ENCODE results near the gene STARD7.

Gene STARD7

DNA sequence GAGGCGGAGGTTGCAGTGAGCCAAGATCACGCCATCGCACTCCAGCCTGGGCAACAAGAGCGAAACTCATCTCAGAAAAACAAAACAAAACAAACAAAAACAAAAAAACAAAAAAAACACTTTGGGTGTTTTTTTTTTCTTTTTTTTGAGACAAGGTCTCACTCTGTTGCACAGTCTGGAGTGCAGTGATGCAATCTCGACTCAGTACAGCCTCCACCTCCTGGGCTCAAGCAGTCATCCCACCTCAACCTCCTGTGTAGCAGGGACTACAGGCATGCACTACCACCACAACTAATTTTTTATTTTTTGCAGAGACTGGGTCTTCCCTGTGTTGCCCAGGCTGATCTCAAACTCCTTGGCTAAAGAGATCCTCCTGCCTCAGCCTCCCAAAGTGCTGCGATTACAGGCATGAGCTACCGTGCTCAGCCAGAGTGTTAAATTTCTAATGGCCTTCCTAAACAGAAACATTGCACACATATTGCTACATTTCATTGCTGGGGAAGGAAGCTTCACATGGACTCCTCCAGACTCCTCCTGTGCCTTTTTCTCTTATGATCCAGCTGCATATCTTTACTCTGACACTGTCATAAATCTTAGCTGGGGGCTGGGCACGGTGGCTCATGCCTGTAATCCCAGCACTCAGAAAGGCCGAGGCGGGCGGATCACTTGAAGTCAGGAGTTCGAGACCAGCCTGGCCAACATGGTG is 19.7 kb downstream of the STARD7 start:
- no peaks in the 10 kb centered on the region for H3K9me3 ChIP-seq (ENCODE audit: insufficient read depth, low read length)
- TF ChIP-seq, protein P1, sequence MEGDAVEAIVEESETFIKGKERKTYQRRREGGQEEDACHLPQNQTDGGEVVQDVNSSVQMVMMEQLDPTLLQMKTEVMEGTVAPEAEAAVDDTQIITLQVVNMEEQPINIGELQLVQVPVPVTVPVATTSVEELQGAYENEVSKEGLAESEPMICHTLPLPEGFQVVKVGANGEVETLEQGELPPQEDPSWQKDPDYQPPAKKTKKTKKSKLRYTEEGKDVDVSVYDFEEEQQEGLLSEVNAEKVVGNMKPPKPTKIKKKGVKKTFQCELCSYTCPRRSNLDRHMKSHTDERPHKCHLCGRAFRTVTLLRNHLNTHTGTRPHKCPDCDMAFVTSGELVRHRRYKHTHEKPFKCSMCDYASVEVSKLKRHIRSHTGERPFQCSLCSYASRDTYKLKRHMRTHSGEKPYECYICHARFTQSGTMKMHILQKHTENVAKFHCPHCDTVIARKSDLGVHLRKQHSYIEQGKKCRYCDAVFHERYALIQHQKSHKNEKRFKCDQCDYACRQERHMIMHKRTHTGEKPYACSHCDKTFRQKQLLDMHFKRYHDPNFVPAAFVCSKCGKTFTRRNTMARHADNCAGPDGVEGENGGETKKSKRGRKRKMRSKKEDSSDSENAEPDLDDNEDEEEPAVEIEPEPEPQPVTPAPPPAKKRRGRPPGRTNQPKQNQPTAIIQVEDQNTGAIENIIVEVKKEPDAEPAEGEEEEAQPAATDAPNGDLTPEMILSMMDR (IDR thresholded peaks at IDR 0.05; ENCODE audit: low read depth, low read length): no peak
- no peak for TF ChIP-seq EZH2phosphoT487 (IDR thresholded peaks at IDR 0.05; ENCODE audit: low read depth)
- no peaks in the 10 kb centered on the region for H3K4me1 ChIP-seq (ENCODE audit: low read length)
- H2AFZ ChIP-seq (ENCODE audit: low read depth, low read length): no peak overlapping the region
- no peak overlapping the region for H3K27ac ChIP-seq (ENCODE audit: low read length)
- no peak overlapping the region for H3K4me2 ChIP-seq (ENCODE audit: low read length)
- no peak overlapping the region for H3K4me3 ChIP-seq (ENCODE audit: low read length)
- no peaks in the 10 kb centered on the region for H3K27me3 ChIP-seq (ENCODE audit: low read depth, low read length)
- H3K9ac ChIP-seq (ENCODE audit: low read length): no peak overlapping the region
- H3K36me3 ChIP-seq (replicated peaks; ENCODE audit: low read depth, low read length): peaks cover 64% of the 10 kb centered on the region
- peaks cover 4% of the 10 kb centered on the region for H3K79me2 ChIP-seq (ENCODE audit: low read length)
- no peaks in the 10 kb centered on the region for H4K20me1 ChIP-seq (ENCODE audit: insufficient read depth, low read length)

- H3K36me3 ChIP-seq (replicated peaks; ENCODE audit: low read depth, low read length): peaks cover 41% of the 10 kb centered on the region
- no peak for TF ChIP-seq EZH2phosphoT487 (IDR thresholded peaks at IDR 0.05; ENCODE audit: low read depth)
- TF ChIP-seq, protein P1 (IDR thresholded peaks at IDR 0.05; ENCODE audit: low read depth, low read length): no peak
- no peak overlapping the region for H2AFZ ChIP-seq (ENCODE audit: low read depth, low read length)
- no peak overlapping the region for H3K4me3 ChIP-seq (ENCODE audit: low read length)
- no peak overlapping the region for H3K9ac ChIP-seq (ENCODE audit: low read length)
- no peaks in the 10 kb centered on the region for H3K4me1 ChIP-seq (ENCODE audit: low read length)
- H3K27me3 ChIP-seq (ENCODE audit: low read depth, low read length): no peaks in the 10 kb centered on the region
- no peaks in the 10 kb centered on the region for H4K20me1 ChIP-seq (ENCODE audit: insufficient read depth, low read length)
- H3K4me2 ChIP-seq (ENCODE audit: low read length): no peak overlapping the region
- H3K9me3 ChIP-seq (ENCODE audit: insufficient read depth, low read length): no peaks in the 10 kb centered on the region
- no peaks in the 10 kb centered on the region for H3K79me2 ChIP-seq (ENCODE audit: low read length)
- H3K27ac ChIP-seq (ENCODE audit: low read length): no peak overlapping the region
These were observed 22.1 kb downstream of the STARD7 start for GRCh38 chr2:96186562-96186961.

DNA sequence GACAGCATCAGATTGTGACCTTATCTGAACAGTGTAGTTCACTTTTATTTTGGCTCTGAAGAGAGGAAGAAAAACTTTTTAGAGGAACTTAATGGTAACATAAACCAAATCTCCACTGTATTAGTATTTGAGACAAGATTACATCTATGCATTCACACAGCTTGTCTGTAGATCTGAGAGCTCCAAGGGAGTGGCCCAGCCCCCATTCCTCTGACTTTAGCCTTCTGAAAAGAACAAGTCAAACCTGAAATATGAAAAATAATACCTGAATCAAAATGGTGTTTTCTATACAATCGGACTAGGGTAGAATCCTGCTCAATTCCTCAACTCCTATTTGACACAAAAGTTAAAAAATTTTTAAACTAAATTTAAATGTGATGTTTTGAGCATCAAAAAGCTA is 23.1 kb downstream of the STARD7 start:
- no peaks in the 10 kb centered on the region for H3K27me3 ChIP-seq (ENCODE audit: low read depth, low read length)
- peaks cover 35% of the 10 kb centered on the region for H3K36me3 ChIP-seq (replicated peaks; ENCODE audit: low read depth, low read length)
- H3K4me1 ChIP-seq (ENCODE audit: low read length): no peaks in the 10 kb centered on the region
- H3K9me3 ChIP-seq (ENCODE audit: insufficient read depth, low read length): no peaks in the 10 kb centered on the region
- no peak overlapping the region for H2AFZ ChIP-seq (ENCODE audit: low read depth, low read length)
- H4K20me1 ChIP-seq (ENCODE audit: insufficient read depth, low read length): no peaks in the 10 kb centered on the region
- H3K27ac ChIP-seq (ENCODE audit: low read length): no peak overlapping the region
- no peak overlapping the region for H3K4me2 ChIP-seq (ENCODE audit: low read length)
- H3K4me3 ChIP-seq (ENCODE audit: low read length): no peak overlapping the region
- no peaks in the 10 kb centered on the region for H3K79me2 ChIP-seq (ENCODE audit: low read length)
- TF ChIP-seq EZH2phosphoT487 (IDR thresholded peaks at IDR 0.05; ENCODE audit: low read depth): no peak
- TF ChIP-seq, protein P1 (IDR thresholded peaks at IDR 0.05; ENCODE audit: low read depth, low read length): no peak
- H3K9ac ChIP-seq (ENCODE audit: low read length): no peak overlapping the region

DNA sequence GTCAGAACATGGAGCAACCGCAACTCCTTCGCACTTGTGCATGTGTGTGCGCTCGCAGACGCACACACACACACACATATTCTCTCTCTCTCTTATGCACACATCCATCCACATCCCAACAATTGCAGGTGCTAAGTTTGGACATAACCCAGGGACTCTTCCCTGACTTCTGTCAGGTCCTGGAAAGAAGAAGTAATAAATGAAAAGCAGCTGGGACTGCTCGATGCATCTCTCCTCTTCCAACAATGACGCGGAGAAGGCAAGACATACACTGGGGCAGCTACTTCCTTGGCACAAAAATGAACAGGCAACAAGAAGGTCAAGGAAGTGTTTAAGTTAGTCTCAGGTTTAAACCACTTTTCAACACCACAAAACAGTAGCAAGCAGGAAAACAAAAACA is 23.6 kb downstream of the STARD7 start:
- H3K4me3 ChIP-seq (ENCODE audit: low read length): no peak overlapping the region
- no peaks in the 10 kb centered on the region for H3K79me2 ChIP-seq (ENCODE audit: low read length)
- no peaks in the 10 kb centered on the region for H3K9me3 ChIP-seq (ENCODE audit: insufficient read depth, low read length)
- H3K36me3 ChIP-seq (replicated peaks; ENCODE audit: low read depth, low read length): peaks cover 35% of the 10 kb centered on the region
- no peaks in the 10 kb centered on the region for H4K20me1 ChIP-seq (ENCODE audit: insufficient read depth, low read length)
- TF ChIP-seq EZH2phosphoT487 (IDR thresholded peaks at IDR 0.05; ENCODE audit: low read depth): no peak
- TF ChIP-seq, protein P1 (IDR thresholded peaks at IDR 0.05; ENCODE audit: low read depth, low read length): no peak
- H3K4me1 ChIP-seq (ENCODE audit: low read length): no peaks in the 10 kb centered on the region
- no peak overlapping the region for H3K9ac ChIP-seq (ENCODE audit: low read length)
- no peak overlapping the region for H3K4me2 ChIP-seq (ENCODE audit: low read length)
- H3K27ac ChIP-seq (ENCODE audit: low read length): no peak overlapping the region
- H2AFZ ChIP-seq (ENCODE audit: low read depth, low read length): no peak overlapping the region
- H3K27me3 ChIP-seq (ENCODE audit: low read depth, low read length): no peaks in the 10 kb centered on the region

Data from OCI-LY3 (cell line).